Right cardiac atrium (tissue), 5 donors: ENCODE data around the gene C5. TPM values are rescaled to one million over a fixed set of nuclear protein-coding genes. Genes with fewer than 3 reads are reported as not detected.

ENCODE experiments used
- ATAC-seq, 2 donors: fragments of 200-7000 bp; cut with Tn5 transposase; one replicate each; pipeline versions ENCODE4 v1.8.0 to v1.9.1; 2020; ENCODE audit warnings: moderate library complexity in 2 of 2, mild to moderate bottlenecking in 1 of 2
- DNase-seq, 3 donors: peaks; one replicate each; pipeline ENCODE4 v3.0.0-alpha.2; 2020
- H3K27ac ChIP-seq: one replicate; pipeline ENCODE4 v1.5.1; 2013; ENCODE audit warnings: mild to moderate bottlenecking, low read length, control low read depth, moderate library complexity
- H3K27me3 ChIP-seq: one replicate; pipeline ENCODE4 v1.6.1; 2013; ENCODE audit not compliant: control insufficient read depth, insufficient read depth
- H3K4me1 ChIP-seq: one replicate; pipeline ENCODE4 v1.6.1; 2013; ENCODE audit warnings: low read length; ENCODE audit not compliant: control insufficient read depth, insufficient read depth
- H3K4me3 ChIP-seq: one replicate; pipeline ENCODE4 v1.5.1; 2013; ENCODE audit warnings: low read length, control low read depth
- H3K9me3 ChIP-seq: one replicate; pipeline ENCODE4 v1.6.1; 2013; ENCODE audit warnings: low read length; ENCODE audit not compliant: control insufficient read depth
- WGBS: extraction: QIAGEN DNeasy Blood & Tissue Kit; methylation state at CpG from one replicate; pipeline ENCODE4 v1.1.7; 2013; 5-methylcytosine and 5-hydroxymethylcytosine counted together
- intact Hi-C, 4 donors: fragments of 100-400 bp; cut with DNase I; formaldehyde crosslinking; loops; one replicate each; pipeline versions ENCODE4 v1.11.0 to v1.14.0; 2022 to 2023
- polyA plus RNA-seq: library from polyadenylated mRNA; stranded (reverse); fragments of 200-250 nt; gene quantifications from one replicate; pipeline ENCODE4 v1.2.3, GENCODE V29; 2013
- total RNA-seq, 4 donors: library from RNA; stranded (reverse); fragmentation: NEBNext Ultra II Directional; extraction: Animal tissue kit (Norgen Biotek cat#: 25700); gene quantifications; one replicate each; pipeline ENCODE4 v1.2.1, GENCODE V29; 2021
- donor health status: healthy with polysubstance abuse.
- donor health status: DM: no; HTN: yes; CAD: no.
- donor health status: DM: no; HTN: no; CAD: no.
- donor health status: DM: no; HTN: yes; CAD: no; lungs with severe emphysema.
- donor health status: DM: yes; HTN: yes; CAD: no.

C5 gene
- total and polyA plus RNA-seq, 5 donors = 0.67 to 1.9 (median 1.5) TPM

DNA sequence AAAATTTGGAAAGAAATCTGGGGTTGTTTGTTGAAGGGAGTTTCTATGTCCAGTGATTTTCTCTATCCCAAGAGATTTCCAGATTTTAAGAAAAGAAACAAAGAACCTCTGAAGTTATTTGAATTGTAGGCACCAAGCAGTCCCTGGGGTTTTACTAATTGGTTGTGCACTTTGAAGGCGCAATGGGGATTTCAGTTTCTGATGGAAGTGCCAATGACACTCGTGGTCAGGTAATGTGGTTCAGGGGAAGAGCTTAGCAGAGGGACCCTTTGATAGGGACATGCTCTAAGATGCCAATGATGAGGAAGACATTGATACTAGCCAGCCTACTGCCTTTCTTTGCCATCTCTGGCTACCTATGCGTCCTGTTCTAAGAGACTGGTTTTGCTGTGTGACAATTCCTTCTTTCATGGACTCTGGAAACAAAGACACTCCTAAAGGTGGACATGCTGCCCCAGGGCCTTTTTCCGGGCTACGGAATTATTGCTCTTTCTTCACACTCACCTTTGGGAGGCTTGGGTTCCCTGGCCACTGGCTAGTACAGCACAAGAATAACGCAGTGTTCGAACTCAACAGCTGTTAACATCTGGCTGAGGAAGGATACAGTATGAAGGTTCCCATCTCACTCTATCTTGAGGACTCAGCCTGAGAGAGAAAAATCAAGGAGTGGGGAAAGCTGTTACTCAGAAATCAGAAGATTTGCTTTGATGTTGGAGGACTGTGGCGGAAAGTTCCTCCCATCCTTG, 116.6 kb downstream of the C5 start:
- H3K4me1 ChIP-seq = peaks cover 17% of the 10 kb centered on the region

DNA sequence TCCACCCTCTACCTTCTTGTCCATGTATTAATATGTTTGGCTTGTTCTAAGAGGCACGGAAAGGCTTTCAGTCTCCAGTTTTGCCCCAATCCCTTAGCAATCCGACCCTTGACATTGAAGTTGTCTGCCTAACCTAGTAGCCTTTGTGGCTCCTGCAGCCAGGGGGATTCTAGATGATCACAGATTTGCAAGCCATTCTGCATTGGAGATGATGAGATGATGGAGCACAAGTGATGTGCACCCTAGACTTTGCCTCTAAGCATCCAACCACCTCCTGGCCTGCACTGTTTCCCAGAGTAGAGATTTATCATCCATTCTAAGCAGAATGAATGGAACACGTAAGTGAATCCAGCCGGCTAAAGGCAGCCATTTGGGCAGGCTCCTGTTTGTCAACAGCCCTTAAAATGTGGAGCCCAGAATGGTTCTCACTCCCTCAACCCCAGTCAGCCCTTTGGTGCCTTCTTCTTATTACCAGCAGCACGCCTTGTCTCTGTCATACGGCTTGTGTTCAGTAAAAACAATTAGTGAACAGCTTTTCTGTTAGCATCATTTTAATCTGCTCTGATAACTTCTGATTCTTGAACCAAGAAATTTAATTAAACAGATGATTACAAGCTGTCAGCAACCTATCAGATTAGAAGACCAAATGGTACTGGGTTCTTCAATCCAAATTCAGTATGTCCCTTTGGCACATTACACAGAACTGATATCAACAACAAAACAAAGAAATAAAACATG, 117.8 kb downstream of the C5 start:
- no peak for ATAC-seq
- DNase-seq = no peak
- peaks cover 17% of the 10 kb centered on the region for H3K4me1 ChIP-seq
- H3K4me3 ChIP-seq = no peak overlapping the region
- no peaks in the 10 kb centered on the region for H3K9me3 ChIP-seq
- WGBS = 54% methylated on average over 6 of the region's 6 CpGs
- intact Hi-C loops = loop anchor here in 2 of 4 donors (10.0 kb wide), 2 partner anchors 137 to 177 kb away; partner anchors contain the start of gene FBXW2 (in 1 of the 2)
- H3K27me3 ChIP-seq = no peaks in the 10 kb centered on the region
- peak overlapping the region; percentile 55 for H3K27ac ChIP-seq

More for the DNA sequence above, 116.6 kb downstream of the C5 start:
- ATAC-seq (no peak), DNase-seq (no peak)
- Histone ChIP-seq H3K4me3 (no peak overlapping the region), H3K27ac (no peak overlapping the region), H3K27me3 (no peaks in the 10 kb centered on the region), H3K9me3 (no peaks in the 10 kb centered on the region)
- intact Hi-C loops = loop anchor here in 2 of 4 donors (10.0 kb wide), 2 partner anchors 139 to 179 kb away; partner anchors contain the start of gene FBXW2 (in 1 of the 2)
- WGBS = 77% methylated on average over 8 of the region's 8 CpGs

DNA sequence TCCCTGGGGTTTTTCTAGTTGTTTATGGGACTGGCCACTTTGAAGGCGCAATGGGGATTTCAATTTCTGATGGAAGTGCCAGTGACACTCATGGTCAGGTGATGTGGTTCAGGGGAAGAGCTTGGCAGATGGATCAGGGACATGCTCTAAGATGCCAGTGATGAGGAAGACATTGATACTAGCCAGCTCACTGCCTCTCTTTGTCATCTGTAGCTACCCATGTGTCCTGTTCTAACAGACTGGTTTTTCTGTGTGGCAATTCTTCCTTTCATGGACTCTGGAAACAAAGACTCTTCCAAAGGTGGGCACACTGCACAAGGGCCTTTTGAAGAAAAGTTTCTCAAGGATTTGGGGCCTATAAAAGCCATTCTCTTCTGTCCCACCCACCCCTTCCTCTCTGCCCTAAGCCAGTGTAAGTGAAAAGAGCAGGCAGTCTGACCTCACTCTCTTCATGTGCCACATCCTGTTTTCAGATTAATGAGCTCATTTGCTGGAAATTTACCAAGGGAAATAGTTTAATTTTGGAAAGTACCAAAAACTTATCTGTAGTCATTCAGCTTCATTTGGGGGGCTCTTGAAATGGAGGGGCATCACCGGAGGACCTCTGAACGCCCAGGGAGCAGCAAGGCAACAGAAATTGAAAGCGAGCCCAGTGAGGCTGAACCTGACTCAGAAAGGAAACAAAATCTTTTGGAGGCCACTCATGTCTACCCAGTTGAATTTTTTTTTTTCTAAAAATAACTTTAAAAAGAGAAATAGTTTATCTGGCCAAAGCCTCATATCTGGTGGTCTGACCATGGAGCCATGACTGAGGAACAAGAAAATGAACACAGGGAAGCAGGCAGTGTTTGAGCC, 118.6 kb downstream of the C5 start:
- DNase-seq (no peak), ATAC-seq (peak; percentile 32 to 38)
- Histone ChIP-seq H3K4me3 (no peak overlapping the region), H3K4me1 (peaks cover 17% of the 10 kb centered on the region), H3K9me3 (no peaks in the 10 kb centered on the region), H3K27ac (peak overlapping the region; percentile 95), H3K27me3 (no peaks in the 10 kb centered on the region)
- intact Hi-C loops = loop anchor here in 2 of 4 donors (10.0 kb wide), 2 partner anchors 137 to 177 kb away; partner anchors contain the start of gene FBXW2 (in 1 of the 2)
- 28% methylated on average over 4 of the region's 4 CpGs for WGBS

DNA sequence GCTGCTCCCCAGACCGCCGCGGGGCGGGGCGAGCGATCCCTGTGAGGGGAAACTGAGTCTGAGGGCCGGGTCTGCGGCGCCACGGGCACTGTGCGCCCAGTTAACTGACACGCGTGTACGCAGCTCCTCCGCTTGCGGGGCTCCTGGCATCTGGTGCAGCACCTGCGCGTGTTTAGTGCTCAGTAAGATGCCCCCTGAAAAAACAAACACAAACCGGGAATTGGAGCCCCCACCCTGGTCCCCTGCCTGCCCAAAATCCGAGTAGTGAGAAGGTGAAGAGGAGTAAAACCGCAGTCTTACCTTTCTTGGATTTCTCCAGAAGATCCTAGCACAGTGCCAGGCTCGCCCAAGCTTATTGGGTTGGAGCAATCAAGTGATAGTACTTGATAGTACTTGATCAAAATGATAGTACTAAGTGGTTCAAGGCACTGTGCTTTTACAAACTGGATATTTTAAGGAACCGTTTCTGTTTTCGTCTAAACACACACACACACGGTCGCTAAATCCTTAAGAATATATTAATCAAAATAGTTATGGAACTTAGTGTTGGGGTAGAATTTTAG, 120.8 kb downstream of the C5 start:
- ATAC-seq (no peak), DNase-seq (no peak)
- Histone ChIP-seq H3K9me3 (no peaks in the 10 kb centered on the region), H3K27ac (peak overlapping the region; percentile 80), H3K27me3 (no peaks in the 10 kb centered on the region), H3K4me1 (peaks cover 12% of the 10 kb centered on the region), H3K4me3 (peak overlapping the region; percentile 87)
- intact Hi-C loops = loop anchor here in 1 of 4 donors (5.0 kb wide), 1 partner anchor 57 kb away; no protein-coding TSS in a partner anchor
- 30% methylated on average over 26 of the region's 26 CpGs for WGBS

DNA sequence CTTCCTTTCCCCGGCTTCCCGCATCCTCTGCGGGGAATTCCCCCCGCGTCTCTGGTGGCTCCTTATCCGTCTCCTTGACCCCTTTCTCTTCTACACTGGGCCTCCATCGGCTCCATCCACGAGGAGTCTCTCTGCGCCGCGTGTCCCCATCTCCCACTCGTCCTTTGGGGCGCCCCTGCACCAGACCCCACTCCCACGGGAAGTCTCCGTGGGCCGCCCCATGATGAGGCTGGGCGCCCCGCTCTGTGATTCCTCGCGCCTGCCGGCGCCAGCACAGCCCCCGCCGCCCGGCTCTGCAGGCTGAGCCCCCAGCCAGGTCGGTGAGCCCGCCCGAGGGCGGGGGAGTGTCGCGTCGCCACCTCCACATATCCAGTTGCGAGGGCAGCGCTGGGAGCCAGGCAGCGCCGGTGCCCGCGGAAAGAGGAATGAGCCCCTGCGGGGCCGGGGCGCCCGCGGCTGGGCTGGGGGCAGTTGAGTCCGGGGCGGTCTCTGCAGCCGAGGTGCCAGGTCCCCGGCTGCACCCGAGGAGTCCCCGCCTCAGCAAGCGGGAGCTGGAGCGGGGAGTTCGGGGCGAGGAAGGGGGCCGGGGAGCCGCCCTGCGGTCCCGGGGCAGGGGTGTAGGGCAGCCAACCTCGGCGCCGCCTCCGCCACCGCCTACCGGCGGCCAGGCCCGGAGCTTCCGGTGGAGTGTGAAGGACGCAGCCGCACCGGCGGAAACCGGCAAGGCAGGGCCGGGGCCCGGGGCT, 121.4 kb downstream of the C5 start:
- peak overlapping the region; percentile 87 for H3K4me3 ChIP-seq
- intact Hi-C loops = loop anchor here in 1 of 4 donors (5.0 kb wide), 1 partner anchor 56 kb away; no protein-coding TSS in a partner anchor
- H3K9me3 ChIP-seq = no peaks in the 10 kb centered on the region
- ATAC-seq (peak; percentile 89 to 91), DNase-seq (peak; percentile 83 to 92 (median 92))
- peaks cover 11% of the 10 kb centered on the region for H3K4me1 ChIP-seq
- peak overlapping the region; percentile 80 for H3K27ac ChIP-seq
- WGBS = under 1% methylated on average over 73 of the region's 73 CpGs
- H3K27me3 ChIP-seq = no peaks in the 10 kb centered on the region

DNA sequence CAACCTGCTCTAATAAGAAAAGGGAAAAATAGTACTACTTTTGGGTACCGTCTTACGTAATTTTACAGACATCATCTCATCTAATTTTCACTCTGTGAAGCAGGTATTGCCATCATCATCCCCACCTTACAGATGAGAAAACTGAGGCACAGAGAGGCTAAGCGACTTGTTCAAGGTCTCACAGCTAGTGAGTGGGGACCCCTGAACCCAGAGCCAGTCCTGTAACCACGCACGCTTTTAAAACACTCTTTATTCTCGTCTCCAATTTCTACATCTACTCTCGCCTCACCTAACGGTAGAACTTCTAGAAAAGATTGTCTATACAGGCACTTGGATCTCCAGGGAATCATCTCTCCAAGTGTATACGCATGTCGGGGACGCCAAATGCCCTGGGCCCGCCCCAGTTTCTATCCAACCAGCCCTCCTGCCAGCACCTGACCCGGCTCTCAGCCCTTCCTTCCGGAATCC, 122.0 kb downstream of the C5 start:
- peak in 2 of 3 donors; percentile 81 to 83 for DNase-seq
- intact Hi-C loops = loop anchor here in 1 of 4 donors (5.0 kb wide), 1 partner anchor 56 kb away; no protein-coding TSS in a partner anchor
- peak overlapping the region; percentile 80 for H3K27ac ChIP-seq
- peaks cover 8% of the 10 kb centered on the region for H3K4me1 ChIP-seq
- H3K4me3 ChIP-seq = peak overlapping the region; percentile 87
- 42% methylated on average over 14 of the region's 14 CpGs for WGBS
- H3K9me3 ChIP-seq = no peaks in the 10 kb centered on the region
- ATAC-seq = peak; percentile 32 to 38
- no peaks in the 10 kb centered on the region for H3K27me3 ChIP-seq

DNA sequence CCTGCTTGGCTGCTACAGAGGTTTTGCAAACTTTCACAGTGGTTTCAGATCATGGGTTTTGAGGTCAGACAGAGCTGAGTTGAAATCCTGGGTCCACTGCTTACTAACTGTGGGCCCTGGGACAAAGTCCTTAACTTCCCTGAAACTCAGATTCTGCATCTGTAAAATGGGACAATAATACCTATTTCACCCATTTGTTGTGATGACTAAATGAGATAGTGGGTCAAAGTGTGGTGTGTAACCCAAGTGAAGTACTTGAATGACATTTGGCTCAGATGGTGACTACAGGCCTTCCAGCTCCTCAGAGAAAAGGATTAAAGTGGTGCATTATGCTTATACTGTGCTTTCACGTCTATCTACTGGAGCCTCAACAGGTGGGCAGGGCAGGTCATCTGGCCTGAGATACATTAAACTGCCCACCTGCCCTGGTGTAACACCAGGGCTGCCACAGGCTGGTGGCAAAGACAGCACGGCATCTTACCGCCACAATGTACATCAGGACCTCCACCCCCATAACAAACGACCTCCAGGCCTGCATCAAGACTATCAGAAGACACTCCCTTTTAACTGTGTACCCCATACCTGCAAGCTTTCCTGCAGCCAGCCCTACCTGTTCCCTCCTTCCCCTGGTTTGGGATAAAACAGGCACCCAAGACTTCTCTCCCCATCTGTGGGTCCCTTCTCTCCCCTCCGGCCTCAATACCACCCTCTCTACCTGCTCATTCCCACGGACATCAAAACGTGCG, 122.6 kb downstream of the C5 start:
- no peak for DNase-seq
- WGBS = 78% methylated on average over 8 of the region's 8 CpGs
- Histone ChIP-seq H3K4me1 (peaks cover 8% of the 10 kb centered on the region), H3K27me3 (no peaks in the 10 kb centered on the region), H3K9me3 (no peaks in the 10 kb centered on the region), H3K27ac (peak overlapping the region; percentile 37), H3K4me3 (no peak overlapping the region)
- intact Hi-C loops = loop anchor here in 1 of 4 donors (5.0 kb wide), 1 partner anchor 55 kb away; no protein-coding TSS in a partner anchor
- no peak for ATAC-seq

DNA sequence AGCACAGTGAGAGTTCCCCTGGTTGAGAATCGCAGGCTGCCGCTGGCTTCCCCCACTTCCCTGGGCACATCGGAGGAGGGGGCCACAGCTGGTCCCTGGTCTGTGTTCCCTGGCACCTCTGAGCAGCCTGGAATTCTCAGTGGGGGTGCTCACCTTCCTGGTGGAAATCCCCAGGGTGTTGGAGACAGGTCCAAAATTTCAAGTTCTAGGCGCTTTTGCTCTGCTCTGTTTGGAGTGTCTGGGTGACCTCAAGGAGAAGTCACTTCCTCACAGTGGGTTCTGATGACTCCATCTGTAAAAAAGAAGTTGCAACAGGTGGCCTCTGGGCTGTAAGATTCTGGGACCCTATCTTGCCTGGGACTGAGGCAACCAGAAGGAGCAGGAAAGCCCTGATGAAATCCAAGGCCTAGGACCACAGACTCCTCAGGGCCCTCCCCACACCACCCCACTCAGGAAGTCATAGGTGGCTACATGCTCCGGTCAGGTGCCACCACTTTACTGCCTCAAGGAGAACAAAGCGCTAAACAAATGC, 123.6 kb downstream of the C5 start, which contains the start of gene TRAF1:
Gene TRAF1, minus strand, starts transcription at position 400 of the 532 bp plus-strand sequence. CDS start 721 bp downstream, outside the sequence.
- peak within 1 kb of the TSS; percentile 71 for H3K27ac ChIP-seq
- intact Hi-C loops = loop anchor here in 1 of 4 donors (5.0 kb wide), 1 partner anchor 54 kb away; no protein-coding TSS in a partner anchor
- ATAC-seq (no peak), DNase-seq (no peak)
- H3K9me3 ChIP-seq = no peaks in the 10 kb centered on the region
- H3K27me3 ChIP-seq = no peaks in the 10 kb centered on the region
- peaks cover 2% of the 10 kb centered on the region for H3K4me1 ChIP-seq
- H3K4me3 ChIP-seq = no peak within 1 kb of the TSS
- 74% methylated on average over 6 of the region's 6 CpGs for WGBS
